SK-N-SH (cell line): ENCODE measurements around the gene CCL15. TPM values are rescaled to one million over a fixed set of nuclear protein-coding genes. Genes with fewer than 3 reads are reported as not detected.

Experiments used
- CTCF ChIA-PET: fragments of 300-600, 350-600 bp; formaldehyde crosslinking; extraction: SDS; loops from one replicate; lab custom pipeline; 2021; lab: Yijun Ruan, JAX
- POLR2A ChIA-PET: fragments of 350-600 bp; sonication (Branson Sonifier 250); formaldehyde crosslinking; extraction: SDS; loops from one replicate; lab custom pipeline; 2020; ENCODE audit warnings: antibody characterized with exemption, inconsistent platforms; lab: Yijun Ruan, JAX
- DNase-seq: peaks from one replicate; pipeline ENCODE4 v3.0.0; 2012
- H2AFZ ChIP-seq: fragments of 200-600 bp; sonication (generic); 2 replicates; pipeline ENCODE4 v1.8.1; 2016; ENCODE audit warnings: antibody characterized with exemption, mild to moderate bottlenecking, low read depth
- H3F3A ChIP-seq: fragments of 200-600 bp; sonication (generic); replicated peaks from 2 replicates; pipeline ENCODE3; 2016; ENCODE audit warnings: antibody characterized with exemption, mild to moderate bottlenecking; ENCODE audit not compliant: insufficient read depth
- H3K27ac ChIP-seq, 2 experiments: fragments of 200-500 bp in 1 of 2; fragments of 200-600 bp in 1 of 2; sonication (Bioruptor generic) in 1 of 2; sonication (generic), shearing (Covaris generic) in 1 of 2; 2 replicates each; pipeline versions ENCODE4 v1.5.1 to v1.6.1; 2014 to 2016; ENCODE audit warnings: low read depth in 2 of 2, inconsistent platforms in 1 of 2, low read length in 1 of 2, mild to moderate bottlenecking in 1 of 2, mixed read lengths in 1 of 2
- H3K27me3 ChIP-seq: fragments of 200-600 bp; sonication (generic), shearing (Covaris generic); 2 replicates; pipeline ENCODE4 v1.6.1; 2016; ENCODE audit warnings: mixed run types; ENCODE audit not compliant: insufficient read depth
- H3K36me3 ChIP-seq, 2 experiments: fragments of 200-500 bp in 1 of 2; fragments of 200-600 bp in 1 of 2; sonication (Bioruptor generic) in 1 of 2; sonication (generic) in 1 of 2; replicated peaks in 1 of 2; 2 replicates each; pipeline versions ENCODE3 to v1.5.1; 2014 to 2016; ENCODE audit warnings: low read length in 1 of 2, mild to moderate bottlenecking in 1 of 2; ENCODE audit not compliant: insufficient read depth in 2 of 2, control insufficient read depth in 1 of 2
- H3K4me1 ChIP-seq, 2 experiments: fragments of 200-500 bp in 1 of 2; fragments of 200-600 bp in 1 of 2; sonication (Bioruptor generic) in 1 of 2; sonication (generic), shearing (Covaris generic) in 1 of 2; 2 replicates each; pipeline versions ENCODE4 v1.5.1 to v1.6.1; 2014 to 2016; ENCODE audit warnings: low read depth in 1 of 2, low read length in 1 of 2, mixed run types in 1 of 2; ENCODE audit not compliant: insufficient read depth in 2 of 2, control insufficient read depth in 1 of 2
- H3K4me2 ChIP-seq: fragments of 200-600 bp; sonication (generic), shearing (Covaris generic); 2 replicates; pipeline ENCODE4 v1.6.1; 2017; ENCODE audit warnings: mixed run types
- H3K4me3 ChIP-seq, 2 experiments: fragments of 200-500 bp in 1 of 2; fragments of 200-600 bp in 1 of 2; sonication (Bioruptor generic) in 1 of 2; sonication (generic), shearing (Covaris generic) in 1 of 2; 2 replicates each; pipeline versions ENCODE4 v1.5.1 to v1.8.1; 2014 to 2016; ENCODE audit warnings: low read depth in 2 of 2, inconsistent platforms in 1 of 2, low read length in 1 of 2, mild to moderate bottlenecking in 1 of 2, mixed read lengths in 1 of 2, moderate library complexity in 1 of 2
- H3K79me2 ChIP-seq: fragments of 200-600 bp; sonication (generic); 2 replicates; pipeline ENCODE4 v1.8.1; 2017; ENCODE audit warnings: mild to moderate bottlenecking; ENCODE audit not compliant: insufficient read depth
- H3K9ac ChIP-seq: fragments of 200-600 bp; sonication (generic); 2 replicates; pipeline ENCODE4 v1.6.1; 2017; ENCODE audit warnings: mixed run types
- H3K9me2 ChIP-seq: fragments of 200-600 bp; sonication (generic); 2 replicates; pipeline ENCODE4 v1.6.1; 2017; ENCODE audit warnings: mixed run types
- H3K9me3 ChIP-seq: fragments of 200-600 bp; sonication (generic); 2 replicates; pipeline ENCODE4 v1.6.1; 2017; ENCODE audit warnings: mixed run types, mild to moderate bottlenecking, moderate library complexity
- H4K20me1 ChIP-seq: fragments of 200-600 bp; sonication (generic); 2 replicates; pipeline ENCODE4 v1.6.1; 2017; ENCODE audit warnings: mild to moderate bottlenecking, mixed run types; ENCODE audit not compliant: insufficient read depth
- CHD2 ChIP-seq: fragments of 150-350 bp; IDR thresholded peaks from 2 replicates; pipeline ENCODE4 v1.6.1; 2018; ENCODE audit warnings: low read length; ENCODE audit not compliant: partially characterized antibody
- ELF1 ChIP-seq: IDR thresholded peaks from 2 replicates; pipeline ENCODE4 v1.4.0; 2012
- EP300 ChIP-seq, 2 experiments: IDR thresholded peaks; 2 replicates each; pipeline versions ENCODE4 v1.4.0 to v1.6.1; 2012; ENCODE audit warnings: borderline replicate concordance in 1 of 2, low read depth in 1 of 2, low read length in 1 of 2
- FOXJ3 ChIP-seq: sonication (generic); formaldehyde crosslinking; IDR thresholded peaks from 2 replicates; pipeline ENCODE4 v1.5.1; 2020; ENCODE audit warnings: mild to moderate bottlenecking, missing genetic modification reagents
- FOXM1 ChIP-seq: IDR thresholded peaks from 2 replicates; pipeline ENCODE4 v1.4.0; 2012; ENCODE audit warnings: low read depth, mild to moderate bottlenecking
- MEF2A ChIP-seq: IDR thresholded peaks from 2 replicates; pipeline ENCODE4 v1.4.0; 2012; ENCODE audit warnings: low read depth, borderline replicate concordance
- MXI1 ChIP-seq: IDR thresholded peaks from 2 replicates; pipeline ENCODE4 v1.6.1; 2012; ENCODE audit warnings: mild to moderate bottlenecking, low read depth, low read length, improper control_type of control experiment
- NFIC ChIP-seq: IDR thresholded peaks from 2 replicates; pipeline ENCODE4 v1.4.0; 2012; ENCODE audit warnings: borderline replicate concordance
- POLR2AphosphoS5 ChIP-seq: IDR thresholded peaks from 2 replicates; pipeline ENCODE4 v1.6.1; 2012; ENCODE audit warnings: low read depth, low read length
- RCOR1 ChIP-seq: fragments of 150-350 bp; IDR thresholded peaks from 2 replicates; pipeline ENCODE4 v1.6.1; 2017; ENCODE audit warnings: antibody characterized with exemption, low read length
- RFX5 ChIP-seq: IDR thresholded peaks from 2 replicates; pipeline ENCODE4 v1.6.1; 2012; ENCODE audit warnings: mild to moderate bottlenecking, improper control_type of control experiment, low read length
- RXRA ChIP-seq: IDR thresholded peaks from 2 replicates; pipeline ENCODE4 v1.4.0; 2012; ENCODE audit warnings: low read depth, mild to moderate bottlenecking, borderline replicate concordance
- SIN3A ChIP-seq: IDR thresholded peaks from 2 replicates; pipeline ENCODE4 v1.6.1; 2012; ENCODE audit warnings: low read depth, mild to moderate bottlenecking, low read length, moderate library complexity, borderline replicate concordance
- TCF12 ChIP-seq: IDR thresholded peaks from 2 replicates; pipeline ENCODE4 v1.4.0; 2012
- WGBS: methylation state at CpG from one replicate; pipeline ENCODE4 v1.1.6; 2017; ENCODE audit warnings: low lambda C conversion rate; 5-methylcytosine and 5-hydroxymethylcytosine counted together
- polyA plus RNA-seq, 3 experiments: library from polyadenylated mRNA; depleted of rRNA; stranded (reverse); fragments of >200 nt; gene quantifications; 2 replicates each; pipeline ENCODE4 v1.2.3, GENCODE V29; 2012
- TF ChIP-seq, protein P1 (sequence below): IDR thresholded peaks from 2 replicates; pipeline ENCODE4 v1.6.1; 2012; ENCODE audit warnings: mild to moderate bottlenecking, low read depth, low read length, moderate library complexity
- TF ChIP-seq, protein P2 (sequence below): IDR thresholded peaks from 2 replicates; pipeline ENCODE4 v1.4.0; 2012; ENCODE audit warnings: low read depth
- TF ChIP-seq, protein P3 (sequence below): IDR thresholded peaks from 2 replicates; pipeline ENCODE4; 2012
- TF ChIP-seq, protein P4 (sequence below): fragments of 200-600 bp; sonication (generic); IDR thresholded peaks from 2 replicates; pipeline ENCODE4 v1.6.1; 2017; ENCODE audit warnings: antibody characterized with exemption, mild to moderate bottlenecking, moderate library complexity

CCL15 gene
- polyA plus RNA-seq, 1 of the 3 experiments (the other 2 are of a cell fraction): not detected

DNA sequence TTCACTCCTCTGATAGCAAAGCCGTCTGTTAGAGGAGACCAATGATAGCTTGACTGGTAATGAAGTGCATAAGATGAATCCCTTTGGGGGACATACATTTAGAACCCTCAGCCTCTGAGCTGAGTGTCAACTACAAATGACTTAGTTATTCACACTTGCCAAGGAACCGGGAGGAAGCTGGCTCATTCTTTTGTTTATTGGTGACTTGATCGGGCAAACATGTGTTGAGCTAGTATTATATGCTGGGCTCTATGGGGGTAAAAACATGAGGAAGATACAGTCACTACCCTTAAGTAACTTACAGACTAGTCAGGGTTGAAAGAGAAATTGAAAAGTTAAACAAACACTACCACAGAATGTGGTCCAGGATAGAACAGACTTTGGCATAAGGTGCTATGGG lies 23.0 kb downstream of the CCL15 start:
- CTCF ChIA-PET: interaction anchor here (1.1 to 5.2 kb wide), 3 partner anchors 9 to 169 kb away, joined by 3 to 59 read pairs (median 5); no protein-coding TSS in a partner anchor

DNA sequence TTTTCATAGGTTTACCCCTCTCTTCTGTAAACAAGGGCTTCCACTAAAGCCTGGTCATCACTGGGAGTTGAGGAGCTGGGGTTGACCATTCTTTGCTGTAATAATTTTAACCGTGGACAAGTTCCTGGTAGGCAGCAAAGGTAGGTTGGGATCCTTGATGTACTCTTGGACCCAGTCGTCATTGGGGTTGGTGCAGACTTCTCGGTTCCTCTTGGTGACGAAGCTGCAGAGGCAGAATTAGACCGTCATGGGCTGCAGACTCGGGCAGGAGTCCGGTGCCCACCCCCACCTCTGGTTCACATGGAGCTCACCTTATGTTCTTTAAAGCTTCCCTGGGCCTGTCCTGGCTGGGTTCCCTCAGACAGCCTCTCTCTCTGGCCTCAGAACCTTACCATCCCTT lies 23.8 kb downstream of the CCL15 start:
- Histone ChIP-seq H3K4me3 (no peak overlapping the region), H3K79me2 (no peaks in the 10 kb centered on the region), H3K4me2 (no peak overlapping the region), H3F3A (no peaks in the 10 kb centered on the region), H3K27ac (no peak overlapping the region), H3K9me3 (no peaks in the 10 kb centered on the region), H3K9me2 (no peaks in the 10 kb centered on the region), H3K36me3 (no peaks in the 10 kb centered on the region), H2AFZ (no peak overlapping the region), H3K4me1 (no peaks in the 10 kb centered on the region), H3K27me3 (peaks cover 27% of the 10 kb centered on the region; the same call in 1 of the 2 replicates), H3K9ac (no peak overlapping the region), H4K20me1 (no peaks in the 10 kb centered on the region)
- POLR2A ChIA-PET: no interaction called here
- 9% methylated on average over 5 of the region's 7 CpGs for WGBS
- no peak for DNase-seq
- CTCF ChIA-PET: interaction anchor here (0.7 to 5.2 kb wide), 4 partner anchors 8 to 170 kb away, joined by 3 to 59 read pairs (median 7); no protein-coding TSS in a partner anchor
- no peak for TF ChIP-seq RXRA
- no peak for TF ChIP-seq FOXJ3 (CRISPR knock-in tag)
- TF ChIP-seq, protein P1, sequence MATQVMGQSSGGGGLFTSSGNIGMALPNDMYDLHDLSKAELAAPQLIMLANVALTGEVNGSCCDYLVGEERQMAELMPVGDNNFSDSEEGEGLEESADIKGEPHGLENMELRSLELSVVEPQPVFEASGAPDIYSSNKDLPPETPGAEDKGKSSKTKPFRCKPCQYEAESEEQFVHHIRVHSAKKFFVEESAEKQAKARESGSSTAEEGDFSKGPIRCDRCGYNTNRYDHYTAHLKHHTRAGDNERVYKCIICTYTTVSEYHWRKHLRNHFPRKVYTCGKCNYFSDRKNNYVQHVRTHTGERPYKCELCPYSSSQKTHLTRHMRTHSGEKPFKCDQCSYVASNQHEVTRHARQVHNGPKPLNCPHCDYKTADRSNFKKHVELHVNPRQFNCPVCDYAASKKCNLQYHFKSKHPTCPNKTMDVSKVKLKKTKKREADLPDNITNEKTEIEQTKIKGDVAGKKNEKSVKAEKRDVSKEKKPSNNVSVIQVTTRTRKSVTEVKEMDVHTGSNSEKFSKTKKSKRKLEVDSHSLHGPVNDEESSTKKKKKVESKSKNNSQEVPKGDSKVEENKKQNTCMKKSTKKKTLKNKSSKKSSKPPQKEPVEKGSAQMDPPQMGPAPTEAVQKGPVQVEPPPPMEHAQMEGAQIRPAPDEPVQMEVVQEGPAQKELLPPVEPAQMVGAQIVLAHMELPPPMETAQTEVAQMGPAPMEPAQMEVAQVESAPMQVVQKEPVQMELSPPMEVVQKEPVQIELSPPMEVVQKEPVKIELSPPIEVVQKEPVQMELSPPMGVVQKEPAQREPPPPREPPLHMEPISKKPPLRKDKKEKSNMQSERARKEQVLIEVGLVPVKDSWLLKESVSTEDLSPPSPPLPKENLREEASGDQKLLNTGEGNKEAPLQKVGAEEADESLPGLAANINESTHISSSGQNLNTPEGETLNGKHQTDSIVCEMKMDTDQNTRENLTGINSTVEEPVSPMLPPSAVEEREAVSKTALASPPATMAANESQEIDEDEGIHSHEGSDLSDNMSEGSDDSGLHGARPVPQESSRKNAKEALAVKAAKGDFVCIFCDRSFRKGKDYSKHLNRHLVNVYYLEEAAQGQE: no peak
- no peak for TF ChIP-seq RFX5
- TF ChIP-seq ELF1: no peak
- no peak for TF ChIP-seq TCF12
- TF ChIP-seq CHD2: no peak
- TF ChIP-seq, protein P2, sequence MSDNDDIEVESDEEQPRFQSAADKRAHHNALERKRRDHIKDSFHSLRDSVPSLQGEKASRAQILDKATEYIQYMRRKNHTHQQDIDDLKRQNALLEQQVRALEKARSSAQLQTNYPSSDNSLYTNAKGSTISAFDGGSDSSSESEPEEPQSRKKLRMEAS: no peak
- TF ChIP-seq, protein P3, sequence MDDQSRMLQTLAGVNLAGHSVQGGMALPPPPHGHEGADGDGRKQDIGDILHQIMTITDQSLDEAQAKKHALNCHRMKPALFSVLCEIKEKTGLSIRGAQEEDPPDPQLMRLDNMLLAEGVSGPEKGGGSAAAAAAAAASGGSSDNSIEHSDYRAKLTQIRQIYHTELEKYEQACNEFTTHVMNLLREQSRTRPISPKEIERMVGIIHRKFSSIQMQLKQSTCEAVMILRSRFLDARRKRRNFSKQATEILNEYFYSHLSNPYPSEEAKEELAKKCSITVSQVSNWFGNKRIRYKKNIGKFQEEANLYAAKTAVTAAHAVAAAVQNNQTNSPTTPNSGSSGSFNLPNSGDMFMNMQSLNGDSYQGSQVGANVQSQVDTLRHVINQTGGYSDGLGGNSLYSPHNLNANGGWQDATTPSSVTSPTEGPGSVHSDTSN: no peak
- no peak for TF ChIP-seq FOXM1
- no peak for TF ChIP-seq SIN3A
- no peak for TF ChIP-seq EP300 (IDR thresholded peaks at IDR 0.05; ENCODE audit: borderline replicate concordance in 1 of 2, low read depth in 1 of 2, low read length in 1 of 2)
- TF ChIP-seq NFIC: no peak
- no peak for TF ChIP-seq RCOR1

More for the DNA sequence above, 23.0 kb downstream of the CCL15 start:
- DNase-seq: no peak
- Histone ChIP-seq H3K79me2 (no peaks in the 10 kb centered on the region), H3K9me2 (no peaks in the 10 kb centered on the region), H3F3A (no peaks in the 10 kb centered on the region), H3K27ac (no peak overlapping the region), H3K9ac (no peak overlapping the region), H3K4me2 (no peak overlapping the region), H3K36me3 (no peaks in the 10 kb centered on the region), H3K27me3 (peaks cover 33% of the 10 kb centered on the region; the same call in 1 of the 2 replicates), H4K20me1 (no peaks in the 10 kb centered on the region), H2AFZ (no peak overlapping the region), H3K4me3 (no peak overlapping the region), H3K4me1 (no peaks in the 10 kb centered on the region), H3K9me3 (no peaks in the 10 kb centered on the region)
- TF ChIP-seq POLR2AphosphoS5 (no peak), CHD2 (no peak), SIN3A (no peak), FOXJ3 (CRISPR knock-in tag) (no peak), MEF2A (no peak), MXI1 (no peak)
- TF ChIP-seq, protein P3: no peak
- TF ChIP-seq, protein P4, sequence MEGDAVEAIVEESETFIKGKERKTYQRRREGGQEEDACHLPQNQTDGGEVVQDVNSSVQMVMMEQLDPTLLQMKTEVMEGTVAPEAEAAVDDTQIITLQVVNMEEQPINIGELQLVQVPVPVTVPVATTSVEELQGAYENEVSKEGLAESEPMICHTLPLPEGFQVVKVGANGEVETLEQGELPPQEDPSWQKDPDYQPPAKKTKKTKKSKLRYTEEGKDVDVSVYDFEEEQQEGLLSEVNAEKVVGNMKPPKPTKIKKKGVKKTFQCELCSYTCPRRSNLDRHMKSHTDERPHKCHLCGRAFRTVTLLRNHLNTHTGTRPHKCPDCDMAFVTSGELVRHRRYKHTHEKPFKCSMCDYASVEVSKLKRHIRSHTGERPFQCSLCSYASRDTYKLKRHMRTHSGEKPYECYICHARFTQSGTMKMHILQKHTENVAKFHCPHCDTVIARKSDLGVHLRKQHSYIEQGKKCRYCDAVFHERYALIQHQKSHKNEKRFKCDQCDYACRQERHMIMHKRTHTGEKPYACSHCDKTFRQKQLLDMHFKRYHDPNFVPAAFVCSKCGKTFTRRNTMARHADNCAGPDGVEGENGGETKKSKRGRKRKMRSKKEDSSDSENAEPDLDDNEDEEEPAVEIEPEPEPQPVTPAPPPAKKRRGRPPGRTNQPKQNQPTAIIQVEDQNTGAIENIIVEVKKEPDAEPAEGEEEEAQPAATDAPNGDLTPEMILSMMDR: no peak
- POLR2A ChIA-PET: no interaction called here
- WGBS: 15% methylated on average over 3 of the region's 3 CpGs
